ENCODE measurements around the gene BICDL2. TPM values are rescaled to one million over a fixed set of nuclear protein-coding genes. Genes with fewer than 3 reads are reported as not detected.
A peak's percentile ranks its signal among the peaks of the same experiment; 100 is the strongest.

The BICDL2 gene
- total and polyA plus RNA-seq, 9 of the 15 experiments (the other 6 are each of a cell fraction or from before 2014, with no cell fraction given) = 0.09 to 0.28 (median 0.09) TPM; not detected in 6

DNA sequence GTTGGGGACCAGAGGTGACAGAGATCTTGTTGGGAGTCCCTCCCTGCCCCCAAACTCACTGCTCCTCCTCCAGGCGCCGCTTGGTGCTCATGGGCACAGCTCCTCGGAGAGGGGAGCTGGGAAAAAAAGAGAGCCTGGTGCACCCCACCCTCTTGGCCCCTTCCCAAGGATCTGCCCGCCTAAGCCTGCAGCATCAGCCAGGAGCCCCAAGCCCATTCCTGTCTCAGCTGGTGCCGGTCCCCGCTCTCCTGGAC, 13.4 kb downstream of the BICDL2 start (continued):
- TF ChIP-seq, protein P1, sequence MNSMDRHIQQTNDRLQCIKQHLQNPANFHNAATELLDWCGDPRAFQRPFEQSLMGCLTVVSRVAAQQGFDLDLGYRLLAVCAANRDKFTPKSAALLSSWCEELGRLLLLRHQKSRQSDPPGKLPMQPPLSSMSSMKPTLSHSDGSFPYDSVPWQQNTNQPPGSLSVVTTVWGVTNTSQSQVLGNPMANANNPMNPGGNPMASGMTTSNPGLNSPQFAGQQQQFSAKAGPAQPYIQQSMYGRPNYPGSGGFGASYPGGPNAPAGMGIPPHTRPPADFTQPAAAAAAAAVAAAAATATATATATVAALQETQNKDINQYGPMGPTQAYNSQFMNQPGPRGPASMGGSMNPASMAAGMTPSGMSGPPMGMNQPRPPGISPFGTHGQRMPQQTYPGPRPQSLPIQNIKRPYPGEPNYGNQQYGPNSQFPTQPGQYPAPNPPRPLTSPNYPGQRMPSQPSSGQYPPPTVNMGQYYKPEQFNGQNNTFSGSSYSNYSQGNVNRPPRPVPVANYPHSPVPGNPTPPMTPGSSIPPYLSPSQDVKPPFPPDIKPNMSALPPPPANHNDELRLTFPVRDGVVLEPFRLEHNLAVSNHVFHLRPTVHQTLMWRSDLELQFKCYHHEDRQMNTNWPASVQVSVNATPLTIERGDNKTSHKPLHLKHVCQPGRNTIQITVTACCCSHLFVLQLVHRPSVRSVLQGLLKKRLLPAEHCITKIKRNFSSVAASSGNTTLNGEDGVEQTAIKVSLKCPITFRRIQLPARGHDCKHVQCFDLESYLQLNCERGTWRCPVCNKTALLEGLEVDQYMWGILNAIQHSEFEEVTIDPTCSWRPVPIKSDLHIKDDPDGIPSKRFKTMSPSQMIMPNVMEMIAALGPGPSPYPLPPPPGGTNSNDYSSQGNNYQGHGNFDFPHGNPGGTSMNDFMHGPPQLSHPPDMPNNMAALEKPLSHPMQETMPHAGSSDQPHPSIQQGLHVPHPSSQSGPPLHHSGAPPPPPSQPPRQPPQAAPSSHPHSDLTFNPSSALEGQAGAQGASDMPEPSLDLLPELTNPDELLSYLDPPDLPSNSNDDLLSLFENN (IDR thresholded peaks at IDR 0.05; ENCODE audit: low read depth in 2 of 2, low read length in 2 of 2) = 0 out of 4 replicates have a peak, but pooled peaks of 1 of the 2 experiments have one; percentile 19
- 0 out of 2 replicates have a peak, but pooled peaks have one; percentile 15 for TF ChIP-seq ZNF263 (CRISPR knock-in tag; IDR thresholded peaks at IDR 0.05; ENCODE audit: borderline replicate concordance)
- TF ChIP-seq ZBTB7A (IDR thresholded peaks at IDR 0.05; ENCODE audit: borderline replicate concordance, control insufficient read depth, low read depth, low read length) = no peak
- peak; percentile 8; the same call in 1 of the 2 replicates for TF ChIP-seq POLR2AphosphoS5 (IDR thresholded peaks at IDR 0.05; ENCODE audit: control insufficient read depth, insufficient read depth, low read depth, low read length)
- no peak for TF ChIP-seq PRMT5 (CRISPR knock-in tag; IDR thresholded peaks at IDR 0.05)
- 0 out of 2 replicates have a peak, but pooled peaks have one; percentile 23 for TF ChIP-seq ILF3 (IDR thresholded peaks at IDR 0.05; ENCODE audit: borderline replicate concordance)
- TF ChIP-seq THRAP3 (IDR thresholded peaks at IDR 0.05; ENCODE audit: borderline replicate concordance) = 0 out of 2 replicates have a peak, but pooled peaks have one; percentile 11
- no peak for TF ChIP-seq ZNF140 (CRISPR knock-in tag; IDR thresholded peaks at IDR 0.05)
- no peak for TF ChIP-seq SAP30 (IDR thresholded peaks at IDR 0.05; ENCODE audit: borderline replicate concordance, insufficient read depth, low read depth, low read length, poor library complexity, severe bottlenecking)
- TF ChIP-seq SETDB1 (IDR thresholded peaks at IDR 0.05; ENCODE audit: low read length) = no peak
- peak; percentile 50; the same call in 1 of the 2 replicates for TF ChIP-seq NFIC (IDR thresholded peaks at IDR 0.05)

All from K562 (cell line).